Small intestine (tissue), 7 donors: ENCODE results near the gene DHX35. TPM values are rescaled to one million over a fixed set of nuclear protein-coding genes. Genes with fewer than 3 reads are reported as not detected.

Source experiments
- DNase-seq, 2 donors: peaks; one replicate each; pipeline versions ENCODE4 v3.0.0 to v3.0.0-alpha.2; 2013
- FAIRE-seq: peaks from 2 replicates; lab custom pipeline; 2012; peaks lifted over from hg19 to GRCh38; lab: Jason Lieb, UNC
- H3K27ac ChIP-seq, 3 donors: one replicate each; pipeline ENCODE4 v1.5.1; 2013; ENCODE audit warnings: low read length in 2 of 3, mild to moderate bottlenecking in 2 of 3, control low read depth in 1 of 3, inconsistent platforms in 1 of 3, low read depth in 1 of 3, moderate library complexity in 1 of 3
- H3K27me3 ChIP-seq, 3 donors: one replicate each; pipeline ENCODE4 v1.6.1; 2013; ENCODE audit warnings: low read length in 3 of 3, inconsistent platforms in 1 of 3; ENCODE audit not compliant: control insufficient read depth in 3 of 3, insufficient read depth in 3 of 3
- H3K36me3 ChIP-seq, 3 donors: one replicate each; pipeline ENCODE4 v1.6.1; 2013; ENCODE audit warnings: low read length in 3 of 3, inconsistent platforms in 1 of 3, low read depth in 1 of 3, mild to moderate bottlenecking in 1 of 3, moderate library complexity in 1 of 3; ENCODE audit not compliant: control insufficient read depth in 3 of 3, insufficient read depth in 2 of 3
- H3K4me1 ChIP-seq, 3 donors: one replicate each; pipeline ENCODE4 v1.6.1; 2013; ENCODE audit warnings: low read length in 2 of 3, inconsistent platforms in 1 of 3, low read depth in 1 of 3, mild to moderate bottlenecking in 1 of 3, moderate library complexity in 1 of 3; ENCODE audit not compliant: control insufficient read depth in 3 of 3, insufficient read depth in 2 of 3
- H3K4me3 ChIP-seq, 3 donors: one replicate each; pipeline ENCODE4 v1.5.1; 2013; ENCODE audit warnings: low read length in 3 of 3, control low read depth in 1 of 3, inconsistent platforms in 1 of 3, low read depth in 1 of 3, mild to moderate bottlenecking in 1 of 3, moderate library complexity in 1 of 3
- H3K9me3 ChIP-seq, 2 donors: one replicate each; pipeline ENCODE4 v1.6.1; 2013; ENCODE audit warnings: low read depth in 1 of 2, low read length in 1 of 2; ENCODE audit not compliant: control insufficient read depth in 2 of 2, insufficient read depth in 1 of 2
- WGBS, 3 donors: extraction: QIAGEN DNeasy Blood & Tissue Kit; methylation state at CpG; one replicate each; pipeline ENCODE4 v1.1.7; 2013; 5-methylcytosine and 5-hydroxymethylcytosine counted together
- polyA plus RNA-seq, 4 donors: library from polyadenylated mRNA; stranded (reverse) in 3 of 4; unstranded in 1 of 4; fragments of 200-250 nt in 3 of 4; fragments of 120-200 nt in 1 of 4; gene quantifications; one replicate each; pipeline versions ENCODE4 v1.2.1 to v1.2.3, GENCODE V29; 2013
- donor health status: healthy with polysubstance abuse.
- donor health status: control.
- donor health status: control.
- donor health status: Bipolar disorder and iron deficiency.
- donor health status: healthy.

DHX35 gene
- polyA plus RNA-seq, 4 donors = 6.5 to 10.8 (median 8.5) TPM

- Histone ChIP-seq H3K27me3 (peaks cover 0 to 4% (median 0%) of the 10 kb centered on the region in 3 donors), H3K9me3 (no peaks in the 10 kb centered on the region), H3K36me3 (no peaks in the 10 kb centered on the region), H3K4me1 (no peaks in the 10 kb centered on the region), H3K4me3 (no peak overlapping the region), H3K27ac (no peak overlapping the region)
- no peak for DNase-seq
- WGBS, 3 donors = 45 to 59% (median 51%) methylated on average over 6 of the region's 6 CpGs
- no peak for FAIRE-seq
Measured at GRCh38 chr20:39069976-39070375, 107.8 kb downstream of the DHX35 start.

GRCh38 chr20:39070484-39071231 lies 108.5 kb downstream of the DHX35 start:
- H3K27me3 ChIP-seq = peaks cover 0 to 4% (median 0%) of the 10 kb centered on the region in 3 donors
- no peak overlapping the region for H3K4me3 ChIP-seq
- H3K9me3 ChIP-seq = no peaks in the 10 kb centered on the region
- DNase-seq (no peak), FAIRE-seq (no peak)
- no peak overlapping the region for H3K27ac ChIP-seq
- no peaks in the 10 kb centered on the region for H3K36me3 ChIP-seq
- WGBS, 3 donors = 58 to 64% (median 62%) methylated on average over 7 of the region's 7 CpGs
- H3K4me1 ChIP-seq = no peaks in the 10 kb centered on the region

GRCh38 chr20:39072132-39072531 lies 110.0 kb downstream of the DHX35 start:
- Histone ChIP-seq H3K27ac (no peak overlapping the region), H3K4me1 (no peaks in the 10 kb centered on the region), H3K27me3 (peaks cover 0 to 4% (median 0%) of the 10 kb centered on the region in 3 donors), H3K4me3 (no peak overlapping the region), H3K36me3 (no peaks in the 10 kb centered on the region), H3K9me3 (no peaks in the 10 kb centered on the region)
- FAIRE-seq (no peak), DNase-seq (no peak)
- WGBS, 3 donors = 75 to 85% (median 82%) methylated on average over 11 of the region's 11 CpGs

- H3K27ac ChIP-seq = no peak overlapping the region
- 83 to 89% (median 87%) methylated on average over 2 of the region's 2 CpGs for WGBS, 3 donors
- FAIRE-seq = no peak
- DNase-seq = no peak
- H3K36me3 ChIP-seq = no peaks in the 10 kb centered on the region
- no peaks in the 10 kb centered on the region for H3K4me1 ChIP-seq
- no peak overlapping the region for H3K4me3 ChIP-seq
- no peaks in the 10 kb centered on the region for H3K9me3 ChIP-seq
- peaks cover 0 to 4% (median 0%) of the 10 kb centered on the region in 3 donors for H3K27me3 ChIP-seq
Measured at GRCh38 chr20:39072653-39073052, 110.5 kb downstream of the DHX35 start.

- no peaks in the 10 kb centered on the region for H3K27me3 ChIP-seq
- no peaks in the 10 kb centered on the region for H3K4me1 ChIP-seq
- DNase-seq (no peak), FAIRE-seq (no peak)
- no peak overlapping the region for H3K4me3 ChIP-seq
- 75 to 85% (median 81%) methylated on average over 2 of the region's 2 CpGs for WGBS, 3 donors
- no peaks in the 10 kb centered on the region for H3K9me3 ChIP-seq
- no peaks in the 10 kb centered on the region for H3K36me3 ChIP-seq
- H3K27ac ChIP-seq = no peak overlapping the region
Measured at GRCh38 chr20:39075731-39076130, 113.6 kb downstream of the DHX35 start.

- FAIRE-seq (no peak), DNase-seq (no peak)
- 41 to 51% (median 51%) methylated on average over 7 of the region's 7 CpGs for WGBS, 3 donors
- no peaks in the 10 kb centered on the region for H3K27me3 ChIP-seq
- H3K27ac ChIP-seq = no peak overlapping the region
- no peak overlapping the region for H3K4me3 ChIP-seq
- no peaks in the 10 kb centered on the region for H3K9me3 ChIP-seq
- no peaks in the 10 kb centered on the region for H3K36me3 ChIP-seq
- H3K4me1 ChIP-seq = no peaks in the 10 kb centered on the region
Measured at GRCh38 chr20:39076958-39077357, 114.8 kb downstream of the DHX35 start.

- no peaks in the 10 kb centered on the region for H3K27me3 ChIP-seq
- no peak for DNase-seq
Measured at GRCh38 chr20:39080326-39080725, 118.2 kb downstream of the DHX35 start.

GRCh38 chr20:39081255-39081654 lies 119.1 kb downstream of the DHX35 start:
- FAIRE-seq = no peak
- H3K27me3 ChIP-seq = no peaks in the 10 kb centered on the region

More at GRCh38 chr20:39080326-39080725, 118.2 kb downstream of the DHX35 start:
- FAIRE-seq = no peak
- Histone ChIP-seq H3K27ac (no peak overlapping the region), H3K9me3 (no peaks in the 10 kb centered on the region), H3K36me3 (no peaks in the 10 kb centered on the region), H3K4me3 (no peak overlapping the region), H3K4me1 (no peaks in the 10 kb centered on the region)
- WGBS, 3 donors = 89 to 100% (median 96%) methylated on average over 1 of the region's 1 CpG

More at GRCh38 chr20:39081255-39081654, 119.1 kb downstream of the DHX35 start:
- Histone ChIP-seq H3K4me3 (no peak overlapping the region), H3K36me3 (no peaks in the 10 kb centered on the region), H3K27ac (no peak overlapping the region), H3K9me3 (no peaks in the 10 kb centered on the region), H3K4me1 (no peaks in the 10 kb centered on the region)
- DNase-seq = peak; percentile 76 to 78
- 10 to 15% (median 13%) methylated on average over 5 of the region's 5 CpGs for WGBS, 3 donors
